Embryonic facial prominence (tissue), 1 donor: ENCODE data around the gene UQCC2.

ENCODE experiments used
- DNase-seq: peaks from one replicate; pipeline ENCODE4 v3.0.0-alpha.2; 2016; ENCODE audit errors: extremely low spot score

The UQCC2 gene

GRCh38 chr6:33691456-33692077 lies 19.9 kb downstream of the UQCC2 start:
- DNase-seq: no peak

- no peak for DNase-seq
Measured at GRCh38 chr6:33690766-33691165, 20.7 kb downstream of the UQCC2 start.

- no peak for DNase-seq
Measured at GRCh38 chr6:33689879-33690278, 21.6 kb downstream of the UQCC2 start.

- no peak for DNase-seq
Measured at GRCh38 chr6:33689148-33689494, 22.4 kb downstream of the UQCC2 start.

- no peak for DNase-seq
Measured at GRCh38 chr6:33688451-33689147, 22.9 kb downstream of the UQCC2 start.

- DNase-seq: no peak
Measured at GRCh38 chr6:33688006-33688405, 23.5 kb downstream of the UQCC2 start.

GRCh38 chr6:33686981-33687975 lies 24.2 kb downstream of the UQCC2 start:
- DNase-seq: no peak

- DNase-seq: no peak
Measured at GRCh38 chr6:33686225-33686924, 25.1 kb downstream of the UQCC2 start.

GRCh38 chr6:33685411-33686224 lies 25.9 kb downstream of the UQCC2 start:
- no peak for DNase-seq

GRCh38 chr6:33684983-33685382 lies 26.5 kb downstream of the UQCC2 start:
- no peak for DNase-seq

GRCh38 chr6:33684428-33684896 lies 27.0 kb downstream of the UQCC2 start:
- DNase-seq: no peak

- DNase-seq: no peak
Measured at GRCh38 chr6:33683576-33684427, 27.7 kb downstream of the UQCC2 start.

- DNase-seq: no peak
Measured at GRCh38 chr6:33683051-33683571, 28.4 kb downstream of the UQCC2 start.

GRCh38 chr6:33682341-33682740 lies 29.2 kb downstream of the UQCC2 start:
- DNase-seq: no peak

GRCh38 chr6:33679761-33680160 lies 31.7 kb downstream of the UQCC2 start:
- no peak for DNase-seq

GRCh38 chr6:33678932-33679490 lies 32.5 kb downstream of the UQCC2 start:
- no peak for DNase-seq

GRCh38 chr6:33678233-33678931 lies 33.1 kb downstream of the UQCC2 start:
- no peak for DNase-seq

- DNase-seq: no peak
Measured at GRCh38 chr6:33677689-33678088, 33.8 kb downstream of the UQCC2 start.
